Measurements from ENCODE around the gene KCNJ16.

The KCNJ16 gene

GRCh38 chr17:70168044-70168976 lies 93.3 kb downstream of the KCNJ16 start:
- DNase-seq (ENCODE audit: extremely low read depth in 1 of 2, low read depth in 1 of 2), result no peak

GRCh38 chr17:70168977-70169708 lies 94.1 kb downstream of the KCNJ16 start, which contains the start of gene KCNJ2:
Gene KCNJ2 (plus strand): TSS chr17:70169532. CDS start chr17:70175040, 5,508 bp downstream.
- DNase-seq (ENCODE audit: extremely low read depth in 1 of 2, low read depth in 1 of 2), result peak; percentile 39

GRCh38 chr17:70169709-70170597 lies 94.9 kb downstream of the KCNJ16 start:
- DNase-seq (ENCODE audit: extremely low read depth in 1 of 2, low read depth in 1 of 2), result no peak

- DNase-seq (ENCODE audit: extremely low read depth in 1 of 2, low read depth in 1 of 2), result no peak
These were observed 96.1 kb downstream of the KCNJ16 start for GRCh38 chr17:70171159-70171558.

GRCh38 chr17:70172449-70172848 lies 97.4 kb downstream of the KCNJ16 start:
- no peak for DNase-seq (ENCODE audit: extremely low read depth in 1 of 2, low read depth in 1 of 2)

- DNase-seq (ENCODE audit: extremely low read depth in 1 of 2, low read depth in 1 of 2), result no peak
These were observed 97.9 kb downstream of the KCNJ16 start for GRCh38 chr17:70172923-70173322.

GRCh38 chr17:70173681-70174080 lies 98.7 kb downstream of the KCNJ16 start:
- DNase-seq (ENCODE audit: extremely low read depth in 1 of 2, low read depth in 1 of 2), result no peak

- no peak for DNase-seq (ENCODE audit: extremely low read depth in 1 of 2, low read depth in 1 of 2)
These were observed 106.4 kb downstream of the KCNJ16 start for GRCh38 chr17:70181376-70181775.

GRCh38 chr17:70181866-70182265 lies 106.8 kb downstream of the KCNJ16 start:
- no peak for DNase-seq (ENCODE audit: extremely low read depth in 1 of 2, low read depth in 1 of 2)

GRCh38 chr17:70183508-70183907 lies 108.5 kb downstream of the KCNJ16 start:
- no peak for DNase-seq (ENCODE audit: extremely low read depth in 1 of 2, low read depth in 1 of 2)

- no peak for DNase-seq (ENCODE audit: extremely low read depth in 1 of 2, low read depth in 1 of 2)
These were observed 109.2 kb downstream of the KCNJ16 start for GRCh38 chr17:70184207-70184606.

- DNase-seq (ENCODE audit: extremely low read depth in 1 of 2, low read depth in 1 of 2), result no peak
These were observed 109.7 kb downstream of the KCNJ16 start for GRCh38 chr17:70184770-70185169.

All from stimulated activated CD8-positive, alpha-beta memory T cell treated with anti-CD3 and anti-CD28 coated beads, Interleukin-7, amount 100 ng/mL, for 48 hours (primary cell).